HL-60/S4 treated with retinoic acid at 250 ng/mL for 4 days and 3 days (cell line): Measurements from ENCODE around the gene IGF1R.

Experiments
- in situ Hi-C: fragments of 300-500 bp; cut with MboI; formaldehyde crosslinking; loops from 2 replicates; pipeline ENCODE4 v1.7.0; 2022; ENCODE audit warnings: low sequenced_read_pairs

Gene IGF1R

DNA sequence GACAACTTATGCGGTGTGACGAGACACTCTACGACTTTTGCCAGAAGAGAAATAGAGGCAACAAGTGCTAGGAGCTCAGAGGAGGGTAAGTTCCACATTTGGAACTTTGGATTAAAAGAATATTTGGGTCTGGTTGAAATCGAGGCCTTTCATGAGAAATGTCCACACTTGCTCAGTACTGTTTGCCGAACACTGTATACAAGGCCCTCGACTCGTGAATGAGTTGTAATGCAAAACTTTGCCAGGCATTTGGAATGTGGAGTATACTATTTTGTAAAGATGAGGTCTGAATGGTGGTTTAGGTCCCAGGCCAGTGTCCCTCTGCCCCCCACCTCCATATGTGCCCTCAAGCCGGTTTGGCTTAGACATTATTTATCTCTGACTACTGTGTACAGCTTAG lies 73.9 kb downstream of the IGF1R start:
- in situ Hi-C loops: no loop called here

DNA sequence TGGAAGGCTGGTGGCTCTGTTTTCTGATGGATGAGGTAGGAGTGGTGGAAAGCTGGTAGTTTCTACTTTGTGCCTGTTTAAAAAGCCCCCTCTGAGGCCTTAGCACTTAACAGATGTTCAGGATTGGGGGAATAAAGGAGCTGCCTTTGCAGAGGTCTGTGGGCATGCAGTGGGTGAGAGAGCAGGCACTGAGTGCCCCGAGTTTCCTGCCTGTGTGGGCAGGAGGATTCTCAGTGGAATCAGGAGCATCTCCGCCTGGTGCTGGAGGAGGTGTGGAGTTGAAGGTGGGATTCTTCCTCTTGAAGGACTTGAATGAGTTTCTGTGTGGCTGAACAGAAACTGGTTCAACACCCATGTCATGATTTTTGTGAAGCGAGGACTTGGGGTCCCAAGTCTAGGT lies 74.3 kb downstream of the IGF1R start:
- in situ Hi-C loops: no loop called here

DNA sequence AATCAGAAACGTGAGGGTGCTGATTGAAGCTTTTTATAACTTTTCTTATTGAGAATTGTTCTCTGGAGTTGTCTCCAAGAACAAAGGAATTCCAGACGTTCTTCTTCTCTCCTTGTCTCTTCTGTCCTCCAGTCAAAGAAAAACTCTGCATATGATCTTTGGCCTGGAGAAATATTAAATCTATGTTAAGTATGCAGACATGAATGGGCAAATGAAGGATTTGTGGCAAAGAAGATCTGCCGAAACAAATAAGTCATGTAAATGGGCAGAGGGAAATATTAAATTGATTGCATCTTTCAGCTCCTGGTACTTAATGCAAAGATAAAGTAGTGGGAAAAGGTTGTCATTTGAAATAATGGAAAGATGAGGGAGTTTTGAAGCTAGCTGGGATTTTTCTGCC lies 74.9 kb downstream of the IGF1R start:
- in situ Hi-C loops: no loop called here

DNA sequence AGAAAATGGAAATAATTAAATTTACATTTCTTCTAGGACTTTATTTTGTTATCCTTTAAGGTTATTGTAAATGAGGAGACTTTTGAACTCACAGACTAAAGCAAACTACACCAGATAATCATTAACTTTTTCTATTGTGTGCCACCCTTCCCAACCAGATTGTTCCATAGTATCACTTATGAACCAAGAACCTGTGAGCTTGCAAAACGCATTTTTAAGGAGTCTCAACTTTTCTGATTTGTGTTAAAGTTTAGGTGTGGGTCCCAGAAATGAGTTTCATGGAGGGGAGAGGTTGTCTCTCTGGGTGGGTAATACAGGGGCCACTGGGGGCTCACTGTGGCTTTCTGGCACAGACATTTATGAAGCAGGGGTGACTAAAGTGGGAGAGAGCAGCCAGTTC lies 75.7 kb downstream of the IGF1R start:
- in situ Hi-C loops: no loop called here

DNA sequence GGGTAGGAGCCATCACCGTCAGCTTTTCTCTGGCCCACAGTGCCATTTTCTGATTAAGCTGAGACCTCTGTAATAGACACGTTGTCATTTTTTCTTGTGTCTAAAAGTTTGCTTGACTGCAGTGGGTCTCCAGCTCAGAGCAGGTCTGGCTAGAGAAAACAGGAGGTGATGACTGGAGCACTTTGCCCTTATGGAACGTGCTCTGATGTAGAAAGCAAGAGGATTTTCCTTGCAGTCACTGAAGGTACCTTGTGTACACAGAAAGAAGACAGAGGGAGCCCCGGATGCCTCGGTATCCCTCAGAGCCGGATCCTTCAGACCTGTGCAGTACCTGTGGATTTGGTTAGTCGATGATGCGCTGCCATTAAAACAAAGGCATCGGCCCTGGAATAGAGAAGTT lies 76.2 kb downstream of the IGF1R start:
- in situ Hi-C loops: no loop called here

DNA sequence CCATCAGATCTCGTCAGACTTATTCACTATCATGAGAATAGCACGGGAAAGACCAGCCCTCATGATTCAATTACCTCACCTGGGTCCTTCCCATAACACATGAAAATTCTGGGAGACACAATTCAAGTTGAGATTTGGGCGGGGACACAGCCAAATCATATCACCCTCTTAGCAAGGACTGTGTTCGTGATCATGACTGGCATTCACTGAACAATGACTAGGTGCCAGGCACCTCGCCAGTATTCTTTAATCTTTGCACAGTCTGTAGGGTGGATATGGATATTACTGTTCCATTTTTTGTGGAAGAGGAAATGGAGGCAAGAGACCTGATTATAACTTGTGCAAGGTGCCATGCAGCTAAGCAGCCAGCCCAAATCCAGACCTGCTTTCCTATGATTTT lies 77.5 kb downstream of the IGF1R start:
- in situ Hi-C loops: no loop called here

DNA sequence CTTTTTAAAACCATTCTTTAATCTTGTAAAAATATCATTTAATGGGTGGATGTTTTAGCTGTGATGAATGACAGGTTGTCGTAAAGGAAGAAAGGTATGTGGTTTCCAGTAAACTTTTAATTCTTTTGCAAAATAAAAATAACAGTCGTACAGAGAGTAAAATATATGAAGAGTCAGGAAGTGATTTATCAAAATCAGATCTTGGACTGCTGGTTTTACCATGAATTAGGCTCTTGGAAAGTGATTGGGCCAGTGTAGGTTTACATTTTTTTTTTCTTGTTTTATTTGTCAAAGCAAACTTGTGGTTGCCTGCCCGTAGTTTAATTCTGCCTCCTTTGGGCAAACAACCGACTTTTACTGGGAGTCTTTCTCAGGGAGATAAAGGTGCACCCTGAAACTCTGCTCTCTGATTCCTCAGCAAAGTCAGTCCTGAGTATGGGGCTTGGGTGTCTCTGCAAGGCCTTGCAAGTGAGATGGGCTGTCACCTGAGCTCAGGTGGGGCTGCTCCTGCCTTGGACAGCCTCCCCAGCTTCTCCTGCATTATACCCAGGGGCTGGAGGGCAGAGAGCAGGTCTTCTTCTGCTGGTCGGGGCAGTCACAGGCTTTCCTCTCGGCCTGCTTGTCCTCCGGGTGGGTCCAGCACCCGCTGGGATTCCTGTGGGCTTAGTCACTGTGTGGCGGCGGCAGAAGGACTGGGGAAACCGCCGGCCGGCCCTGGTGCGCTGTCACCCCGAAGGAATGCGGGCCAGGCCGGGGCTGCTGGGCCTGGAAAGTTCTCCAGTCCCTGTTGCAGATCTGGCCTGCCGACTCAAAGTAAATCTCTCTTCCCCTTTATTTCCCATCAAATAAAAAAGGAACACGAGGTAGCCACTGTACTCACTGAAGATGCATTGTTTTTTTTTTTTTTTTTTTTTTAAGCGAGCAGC lies 79.0 kb downstream of the IGF1R start:
- in situ Hi-C loops: no loop called here

DNA sequence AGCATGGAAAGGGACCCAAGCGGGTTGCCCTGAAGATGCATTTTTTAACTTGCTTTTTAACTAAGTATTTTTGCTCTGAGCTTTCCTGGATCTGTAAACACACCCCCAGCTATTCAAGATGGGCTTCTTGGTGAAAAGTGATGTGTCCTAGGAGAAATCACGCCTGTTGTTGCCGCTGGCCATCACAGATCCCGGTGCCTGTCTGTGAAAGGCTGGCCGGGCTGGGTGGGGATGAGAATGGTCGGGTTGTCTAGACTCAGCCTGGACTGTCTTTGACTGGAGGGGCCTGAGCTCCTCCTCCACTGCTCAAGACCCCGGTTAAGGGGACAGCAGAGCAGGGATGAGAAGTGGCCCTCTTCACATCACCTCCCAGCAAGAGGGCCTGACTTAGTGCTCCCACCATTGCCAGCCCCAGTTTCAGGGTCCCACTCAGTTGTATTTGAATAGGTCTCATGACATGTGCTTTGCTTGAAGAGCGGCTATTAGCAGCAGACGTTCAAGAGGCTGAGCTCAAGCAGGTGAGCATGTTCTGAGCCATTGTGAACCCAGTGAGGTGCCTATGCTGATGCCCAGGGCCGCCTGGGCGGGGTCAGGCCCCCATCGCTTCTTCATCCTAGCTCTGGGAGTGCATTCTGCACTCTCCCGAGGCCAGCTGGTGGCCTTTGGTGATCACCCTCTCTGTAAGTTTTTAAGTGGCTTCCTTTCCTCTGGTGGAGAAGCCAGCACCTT lies 79.9 kb downstream of the IGF1R start:
- in situ Hi-C loops: no loop called here

DNA sequence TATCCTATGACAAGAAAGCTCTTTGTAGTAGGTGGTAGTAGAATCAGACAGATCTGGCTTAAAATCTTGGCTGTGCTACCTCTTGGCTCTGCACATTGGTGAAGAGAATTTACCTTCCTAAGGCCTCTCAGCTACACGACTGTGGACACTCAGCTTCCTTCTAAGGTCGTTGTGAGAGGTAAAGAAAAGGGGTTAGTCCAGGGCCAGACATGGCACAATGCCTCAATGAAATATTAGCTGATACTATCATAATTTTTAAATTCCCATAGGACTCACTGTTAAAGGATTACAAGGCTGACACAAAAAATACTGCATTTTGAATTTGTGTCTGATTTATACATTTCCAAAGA lies 80.4 kb downstream of the IGF1R start:
- in situ Hi-C loops: no loop called here

DNA sequence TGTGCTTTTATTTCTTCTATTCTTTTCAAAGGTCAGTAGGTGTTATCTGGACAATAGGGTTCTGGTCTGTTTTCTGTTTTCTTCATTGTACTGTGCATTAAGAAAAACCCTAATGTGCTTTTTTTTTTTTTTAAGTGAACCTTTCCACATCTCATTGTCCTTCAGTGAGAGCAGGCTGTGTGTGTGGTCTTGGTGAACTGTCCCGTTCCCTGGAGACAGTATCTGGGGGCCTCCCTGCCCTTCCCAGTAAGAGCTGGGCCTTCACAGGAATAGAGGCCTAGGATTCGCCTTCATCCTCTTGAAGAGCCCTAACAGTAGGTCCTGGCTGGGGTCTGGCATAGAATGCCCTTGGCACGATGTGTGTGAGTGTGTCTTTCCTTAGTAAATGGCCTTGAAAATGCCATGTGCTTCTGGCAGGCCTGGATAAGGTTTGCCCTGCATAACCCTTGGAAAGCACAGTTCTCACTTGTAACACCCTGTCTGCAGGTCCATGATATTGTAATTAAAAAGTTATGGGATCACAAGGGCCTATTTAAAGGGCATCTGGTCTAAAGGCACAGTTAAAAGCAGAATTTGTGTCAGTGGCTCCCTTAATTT lies 81.2 kb downstream of the IGF1R start:
- in situ Hi-C loops: no loop called here

DNA sequence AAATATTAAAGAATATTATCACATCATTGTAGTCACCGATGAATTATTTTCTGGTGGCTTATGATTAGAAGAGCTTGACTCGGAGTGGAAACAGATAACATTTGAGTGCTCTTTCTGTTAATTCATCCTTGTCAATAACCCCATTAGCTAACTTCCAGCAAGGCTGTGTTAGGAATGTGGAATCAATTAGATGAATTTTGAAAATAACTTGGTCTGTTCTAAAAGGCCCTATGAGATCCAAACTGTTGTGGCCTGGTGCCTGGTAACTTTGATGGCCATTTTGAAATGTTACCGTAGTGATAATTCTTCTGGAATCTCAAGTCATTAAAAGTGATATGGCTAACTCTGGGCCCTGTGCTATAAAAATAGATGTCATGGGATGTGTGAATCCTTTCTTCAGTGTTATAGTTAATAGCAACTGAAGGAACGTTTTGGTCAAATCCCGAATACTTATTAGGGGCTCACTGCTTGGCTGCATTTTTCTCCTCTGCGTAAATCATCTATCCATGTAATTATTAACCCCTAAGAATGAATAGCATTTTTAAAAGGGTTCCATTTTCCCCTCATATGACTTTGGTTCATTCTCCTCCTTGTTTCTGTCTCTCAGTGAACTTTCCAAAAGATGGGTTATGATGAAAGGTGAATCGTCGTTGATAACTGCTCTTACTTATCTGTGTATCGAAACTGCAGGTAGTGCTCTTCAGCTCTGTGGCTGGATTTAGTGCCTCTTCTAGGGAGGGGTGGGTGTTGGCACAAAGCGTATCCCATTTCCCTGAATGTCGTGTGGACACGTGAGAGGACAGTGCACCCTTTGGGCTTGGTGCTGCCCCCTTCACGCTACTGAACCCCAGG lies 82.7 kb downstream of the IGF1R start:
- in situ Hi-C loops: no loop called here

DNA sequence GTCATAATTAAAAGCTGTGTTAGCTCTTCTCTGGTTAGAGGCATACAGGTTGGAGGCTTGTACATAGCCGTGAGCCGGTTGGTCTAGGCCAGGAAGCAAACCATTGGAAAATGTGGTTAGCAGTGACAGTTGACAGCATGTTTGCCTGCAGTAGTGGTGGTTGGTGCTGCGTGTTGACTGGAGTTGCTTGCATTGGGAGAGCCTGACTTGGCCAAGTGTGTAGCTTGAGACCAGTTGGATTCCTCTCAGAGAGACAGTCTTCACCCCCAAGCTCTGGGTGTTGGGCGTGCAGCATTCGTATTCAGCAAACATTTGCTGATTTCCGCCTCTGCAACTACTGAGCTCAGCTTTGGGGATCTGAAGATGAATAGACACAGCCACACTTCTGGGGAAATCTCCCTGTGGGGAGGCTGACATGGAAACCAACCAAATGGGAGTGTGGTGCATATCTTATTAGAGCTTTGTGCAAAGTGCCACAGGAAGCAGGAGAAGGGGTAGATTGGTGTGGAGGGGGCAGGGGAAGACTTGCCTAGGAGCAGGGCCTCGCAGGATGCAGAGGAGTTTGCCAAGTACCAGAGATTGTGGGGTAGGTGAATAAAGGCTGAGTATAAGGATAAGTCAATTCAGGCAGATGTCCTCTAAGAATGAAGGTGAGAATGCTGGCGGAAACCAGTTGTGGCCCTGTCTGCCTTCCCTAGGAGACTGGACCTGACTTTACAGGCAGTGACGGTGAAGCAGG lies 83.5 kb downstream of the IGF1R start:
- in situ Hi-C loops: no loop called here

DNA sequence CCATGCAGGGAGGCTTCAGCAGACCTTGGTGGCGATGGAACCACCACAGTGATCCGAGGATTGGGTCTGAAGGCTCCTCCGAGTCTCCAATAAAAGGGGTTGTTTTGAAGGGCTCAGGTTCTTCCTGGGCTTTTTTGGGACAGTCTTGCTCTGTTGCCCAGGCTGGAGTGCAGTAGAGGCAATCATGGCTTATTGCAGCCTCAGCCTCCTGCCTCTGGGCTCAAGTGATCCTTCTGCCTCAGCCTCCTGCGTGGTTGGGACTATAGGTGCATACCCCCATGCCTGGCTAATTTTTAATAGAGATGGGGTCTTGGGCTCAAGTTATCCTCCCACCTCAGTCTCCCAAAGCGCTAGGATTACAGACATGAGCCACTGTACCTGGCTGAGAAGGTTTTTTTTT lies 84.8 kb downstream of the IGF1R start:
- in situ Hi-C loops: no loop called here

DNA sequence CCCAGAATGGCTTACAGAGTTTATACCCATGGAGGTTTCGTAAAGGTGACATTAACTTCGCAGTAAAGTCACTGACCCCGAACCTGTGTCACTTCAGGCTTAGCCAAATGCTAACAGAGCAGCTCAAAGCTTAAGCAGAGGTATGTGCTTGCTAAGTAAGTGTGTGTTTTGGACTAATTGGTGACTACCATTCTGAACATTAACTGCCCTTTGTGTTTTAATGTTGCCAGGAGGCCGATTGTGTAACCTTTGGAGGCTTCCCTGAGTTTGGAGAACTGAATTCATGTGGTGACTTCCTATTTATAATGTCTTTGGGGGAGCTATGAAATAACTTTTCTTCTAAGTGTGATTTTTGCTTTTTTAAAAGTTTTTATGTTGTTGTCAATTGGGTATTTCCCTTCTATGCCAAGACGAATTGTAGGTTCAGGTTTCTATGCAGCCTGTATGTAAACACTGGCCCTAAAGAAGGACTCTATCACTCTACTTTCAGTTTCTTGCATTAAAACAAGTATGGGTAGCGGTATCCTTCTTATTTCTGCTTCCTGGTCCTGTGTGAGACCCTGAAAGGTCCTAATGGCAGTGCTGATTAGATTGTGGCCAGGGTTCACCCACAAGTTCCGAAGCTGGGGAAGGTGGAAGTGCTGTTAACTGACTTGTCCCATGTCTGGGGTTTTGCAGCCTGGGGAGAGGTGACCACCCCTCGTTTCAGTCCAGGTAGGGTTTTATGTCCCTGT lies 86.3 kb downstream of the IGF1R start:
- in situ Hi-C loops: no loop called here

DNA sequence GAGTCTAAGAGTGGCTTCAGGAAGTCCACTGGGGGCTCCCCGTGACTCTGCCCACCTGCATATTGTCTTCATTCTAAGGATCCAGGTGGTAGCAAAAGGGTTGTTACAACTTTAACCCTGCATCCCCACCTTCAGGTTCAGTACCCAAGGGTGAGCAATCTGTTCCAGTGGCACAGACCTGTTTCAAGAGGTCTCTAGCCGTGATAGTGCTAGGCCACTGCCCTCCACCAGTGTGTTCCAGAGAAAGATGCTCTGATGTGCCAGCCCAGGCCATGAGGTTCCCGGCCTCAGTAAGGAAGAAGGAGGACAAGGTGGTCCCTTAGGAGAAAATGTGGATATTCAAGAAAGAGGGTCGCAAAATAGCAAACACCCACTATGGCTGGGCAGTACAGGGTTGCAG lies 87.0 kb downstream of the IGF1R start:
- in situ Hi-C loops: no loop called here

DNA sequence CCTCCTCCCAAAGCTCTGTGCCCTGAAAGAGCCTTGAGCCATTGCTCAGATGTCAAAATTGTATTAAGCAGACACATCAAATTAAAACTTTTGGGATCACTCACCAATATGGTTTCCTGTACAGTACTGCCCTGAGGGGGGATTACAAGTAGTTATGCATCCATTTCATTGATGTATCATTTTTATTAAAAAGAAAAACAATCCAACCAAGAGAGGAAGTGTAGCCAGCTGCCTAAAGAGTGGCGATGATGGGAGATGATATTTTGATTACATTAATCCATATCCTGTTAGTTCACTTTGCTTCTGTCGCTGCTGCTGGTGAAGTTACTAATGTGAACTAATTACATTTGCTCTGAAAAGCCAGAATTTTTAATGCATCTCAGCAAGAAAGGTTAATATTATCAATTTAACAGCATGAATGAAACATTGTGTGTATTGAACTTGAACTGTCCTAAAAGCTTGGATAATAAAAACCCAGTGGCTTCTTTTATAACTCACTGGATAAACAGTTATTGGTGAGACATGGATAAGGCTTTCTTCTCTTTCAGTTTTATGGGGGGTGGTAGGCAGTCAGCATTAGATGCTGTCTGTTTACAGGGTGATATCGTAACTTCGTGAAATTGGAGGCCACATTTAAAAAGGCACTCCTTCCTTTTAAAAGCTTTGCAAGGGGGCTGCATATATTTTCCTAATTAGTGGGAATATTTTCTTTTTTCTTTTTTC lies 87.7 kb downstream of the IGF1R start:
- in situ Hi-C loops: no loop called here

DNA sequence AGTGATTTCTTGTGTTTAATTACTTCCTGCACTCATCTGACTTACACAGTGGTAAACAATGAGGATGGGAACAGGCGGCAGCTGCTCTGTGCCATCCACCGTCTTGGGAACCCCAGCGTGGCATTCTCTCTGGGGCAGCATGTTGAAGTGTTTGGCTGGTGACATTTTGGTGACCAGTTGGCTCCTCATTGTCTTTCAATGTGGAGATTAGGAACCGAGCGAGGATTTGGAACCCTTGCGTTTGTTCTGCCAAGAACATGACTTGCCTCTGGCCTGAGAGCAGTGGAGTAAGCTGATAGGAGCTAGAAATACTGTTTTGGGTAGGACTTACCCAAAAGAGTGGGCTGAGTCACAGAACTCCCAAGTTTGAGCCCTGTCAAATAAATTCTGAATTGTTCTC lies 88.8 kb downstream of the IGF1R start:
- in situ Hi-C loops: no loop called here

DNA sequence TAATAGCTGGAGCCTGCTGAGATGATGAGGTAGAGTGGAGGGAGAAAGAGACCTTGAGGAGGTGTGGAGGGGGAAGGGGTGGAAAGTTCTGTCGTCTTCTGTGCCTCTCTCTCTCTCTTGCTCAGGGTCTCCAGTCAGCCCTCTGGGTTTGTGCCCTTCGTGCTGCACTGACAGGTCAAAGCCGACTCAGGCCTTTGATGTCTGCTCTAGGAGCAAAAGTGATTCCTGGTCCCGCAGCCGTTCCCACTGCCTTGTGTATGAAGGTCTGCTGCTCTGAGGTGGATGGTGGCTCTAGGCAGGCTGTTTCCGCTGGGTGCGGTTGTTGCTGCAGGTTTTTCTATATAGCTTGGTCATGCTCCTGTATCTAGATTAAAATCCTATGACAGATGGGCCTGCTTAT lies 89.4 kb downstream of the IGF1R start:
- in situ Hi-C loops: no loop called here
